Measurements from ENCODE around the gene MTUS2. TPM values are rescaled to one million over a fixed set of nuclear protein-coding genes. Genes with fewer than 3 reads are reported as not detected.

Gene MTUS2
- total RNA-seq, 1 experiment from 2014 or later = 1.7 TPM

DNA sequence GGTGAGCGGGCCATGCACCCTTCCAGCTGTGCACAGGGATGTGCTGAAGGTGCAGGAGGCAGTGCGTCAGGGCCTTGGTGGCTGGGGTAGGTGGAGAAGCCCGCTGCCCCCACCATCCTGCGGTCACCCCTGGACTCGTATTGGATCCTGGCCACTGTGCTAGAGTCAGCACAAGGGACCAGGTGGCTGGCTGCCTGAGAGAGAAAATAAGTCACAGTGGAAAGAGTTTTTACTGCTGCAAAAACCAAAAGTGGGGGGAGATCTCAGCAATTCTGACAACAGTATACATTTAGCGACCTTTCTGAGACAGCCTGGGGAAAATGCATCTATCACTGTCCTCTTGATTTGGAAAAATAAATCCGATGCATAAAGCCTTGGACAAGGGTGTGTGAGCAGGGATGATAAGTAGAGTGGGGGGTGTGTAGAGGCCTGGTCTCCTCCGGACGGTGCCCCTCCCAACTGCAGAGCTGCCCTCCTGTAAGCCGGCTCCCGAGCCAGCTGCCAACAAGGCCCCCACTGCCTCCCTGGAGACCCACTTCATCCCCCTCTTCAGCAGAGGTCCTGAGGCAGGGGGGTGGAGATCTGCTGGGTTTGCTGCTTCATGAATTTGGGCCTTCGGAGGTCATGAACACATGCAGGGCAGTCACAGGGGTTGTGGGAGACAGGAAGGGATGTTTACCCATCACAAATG lies 691.1 kb downstream of the MTUS2 start:
- ChIA-PET POLR2A (no interaction called here), CTCF (no interaction called here)
- Mint-ChIP-seq H3K27ac (ENCODE audit: unreplicated experiment) (no peak overlapping the region), H3K27me3 (ENCODE audit: insufficient read depth, unreplicated experiment) (no peaks in the 10 kb centered on the region), H3K4me1 (ENCODE audit: low read depth, unreplicated experiment) (peaks cover 20% of the 10 kb centered on the region), H3K4me3 (ENCODE audit: unreplicated experiment) (no peak overlapping the region), H3K9me3 (ENCODE audit: unreplicated experiment) (no peaks in the 10 kb centered on the region), H3K36me3 (ENCODE audit: insufficient read depth, unreplicated experiment) (peaks cover 83% of the 10 kb centered on the region)
- intact Hi-C loops (cut with micrococcal nuclease; ENCODE audit: unreplicated experiment) = no loop called here
- TF ChIP-seq, protein P1, sequence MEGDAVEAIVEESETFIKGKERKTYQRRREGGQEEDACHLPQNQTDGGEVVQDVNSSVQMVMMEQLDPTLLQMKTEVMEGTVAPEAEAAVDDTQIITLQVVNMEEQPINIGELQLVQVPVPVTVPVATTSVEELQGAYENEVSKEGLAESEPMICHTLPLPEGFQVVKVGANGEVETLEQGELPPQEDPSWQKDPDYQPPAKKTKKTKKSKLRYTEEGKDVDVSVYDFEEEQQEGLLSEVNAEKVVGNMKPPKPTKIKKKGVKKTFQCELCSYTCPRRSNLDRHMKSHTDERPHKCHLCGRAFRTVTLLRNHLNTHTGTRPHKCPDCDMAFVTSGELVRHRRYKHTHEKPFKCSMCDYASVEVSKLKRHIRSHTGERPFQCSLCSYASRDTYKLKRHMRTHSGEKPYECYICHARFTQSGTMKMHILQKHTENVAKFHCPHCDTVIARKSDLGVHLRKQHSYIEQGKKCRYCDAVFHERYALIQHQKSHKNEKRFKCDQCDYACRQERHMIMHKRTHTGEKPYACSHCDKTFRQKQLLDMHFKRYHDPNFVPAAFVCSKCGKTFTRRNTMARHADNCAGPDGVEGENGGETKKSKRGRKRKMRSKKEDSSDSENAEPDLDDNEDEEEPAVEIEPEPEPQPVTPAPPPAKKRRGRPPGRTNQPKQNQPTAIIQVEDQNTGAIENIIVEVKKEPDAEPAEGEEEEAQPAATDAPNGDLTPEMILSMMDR (IDR thresholded peaks at IDR 0.05; ENCODE audit: insufficient read depth in 1 of 2, low read depth in 1 of 2, low read length in 1 of 2, severe bottlenecking in 1 of 2, unreplicated experiment in 1 of 2) = no peak
- no peak for DNase-seq
- Histone ChIP-seq H3K27me3 (replicated peaks; ENCODE audit: control insufficient read depth, insufficient read depth, low read length) (no peaks in the 10 kb centered on the region), H3K9me3 (no peaks in the 10 kb centered on the region), H3K4me1 (peaks cover 14% of the 10 kb centered on the region), H3K36me3 (ENCODE audit: control insufficient read depth, insufficient read depth, low read length) (peaks cover 3% of the 10 kb centered on the region), H3K4me3 (ENCODE audit: low read depth, low read length) (no peak overlapping the region)
- BruUV-seq (replicated peaks) = no TSS peak

DNA sequence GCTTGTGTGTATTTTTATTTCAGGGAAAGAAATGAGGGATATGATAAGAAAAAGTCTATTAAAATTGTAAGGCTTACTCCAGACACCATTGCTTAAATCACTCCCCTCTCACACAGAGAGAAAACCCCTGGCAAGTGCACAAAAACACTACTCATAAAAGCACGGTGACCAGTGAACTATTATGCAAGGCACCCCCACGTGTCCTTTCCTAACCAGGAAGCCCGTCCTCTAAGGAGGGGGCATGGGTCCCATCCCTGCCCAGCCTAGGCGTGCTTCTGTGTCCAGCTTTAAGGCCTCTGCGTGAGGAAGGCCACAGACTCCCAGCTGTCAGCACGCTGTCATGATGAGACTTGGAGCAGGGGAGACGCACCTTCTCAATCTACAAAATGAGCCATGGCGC lies 691.8 kb downstream of the MTUS2 start:
- no peak for DNase-seq
- H3K9me3 Mint-ChIP-seq (ENCODE audit: unreplicated experiment) = no peaks in the 10 kb centered on the region
- no peak overlapping the region for H3K4me3 Mint-ChIP-seq (ENCODE audit: unreplicated experiment)
- TF ChIP-seq, protein P1 (IDR thresholded peaks at IDR 0.05; ENCODE audit: insufficient read depth in 1 of 2, low read depth in 1 of 2, low read length in 1 of 2, severe bottlenecking in 1 of 2, unreplicated experiment in 1 of 2) = no peak
- Histone ChIP-seq H3K4me1 (peaks cover 14% of the 10 kb centered on the region), H3K36me3 (ENCODE audit: control insufficient read depth, insufficient read depth, low read length) (peaks cover 3% of the 10 kb centered on the region), H3K9me3 (no peaks in the 10 kb centered on the region), H3K4me3 (ENCODE audit: low read depth, low read length) (no peak overlapping the region), H3K27me3 (replicated peaks; ENCODE audit: control insufficient read depth, insufficient read depth, low read length) (no peaks in the 10 kb centered on the region)
- H3K36me3 Mint-ChIP-seq (ENCODE audit: insufficient read depth, unreplicated experiment) = peaks cover 83% of the 10 kb centered on the region
- ChIA-PET POLR2A (no interaction called here), CTCF (no interaction called here)
- no peak overlapping the region for H3K27ac Mint-ChIP-seq (ENCODE audit: unreplicated experiment)
- no peaks in the 10 kb centered on the region for H3K27me3 Mint-ChIP-seq (ENCODE audit: insufficient read depth, unreplicated experiment)
- H3K4me1 Mint-ChIP-seq (ENCODE audit: low read depth, unreplicated experiment) = peaks cover 20% of the 10 kb centered on the region
- no TSS peak for BruUV-seq (replicated peaks)
- intact Hi-C loops (cut with micrococcal nuclease; ENCODE audit: unreplicated experiment) = no loop called here

DNA sequence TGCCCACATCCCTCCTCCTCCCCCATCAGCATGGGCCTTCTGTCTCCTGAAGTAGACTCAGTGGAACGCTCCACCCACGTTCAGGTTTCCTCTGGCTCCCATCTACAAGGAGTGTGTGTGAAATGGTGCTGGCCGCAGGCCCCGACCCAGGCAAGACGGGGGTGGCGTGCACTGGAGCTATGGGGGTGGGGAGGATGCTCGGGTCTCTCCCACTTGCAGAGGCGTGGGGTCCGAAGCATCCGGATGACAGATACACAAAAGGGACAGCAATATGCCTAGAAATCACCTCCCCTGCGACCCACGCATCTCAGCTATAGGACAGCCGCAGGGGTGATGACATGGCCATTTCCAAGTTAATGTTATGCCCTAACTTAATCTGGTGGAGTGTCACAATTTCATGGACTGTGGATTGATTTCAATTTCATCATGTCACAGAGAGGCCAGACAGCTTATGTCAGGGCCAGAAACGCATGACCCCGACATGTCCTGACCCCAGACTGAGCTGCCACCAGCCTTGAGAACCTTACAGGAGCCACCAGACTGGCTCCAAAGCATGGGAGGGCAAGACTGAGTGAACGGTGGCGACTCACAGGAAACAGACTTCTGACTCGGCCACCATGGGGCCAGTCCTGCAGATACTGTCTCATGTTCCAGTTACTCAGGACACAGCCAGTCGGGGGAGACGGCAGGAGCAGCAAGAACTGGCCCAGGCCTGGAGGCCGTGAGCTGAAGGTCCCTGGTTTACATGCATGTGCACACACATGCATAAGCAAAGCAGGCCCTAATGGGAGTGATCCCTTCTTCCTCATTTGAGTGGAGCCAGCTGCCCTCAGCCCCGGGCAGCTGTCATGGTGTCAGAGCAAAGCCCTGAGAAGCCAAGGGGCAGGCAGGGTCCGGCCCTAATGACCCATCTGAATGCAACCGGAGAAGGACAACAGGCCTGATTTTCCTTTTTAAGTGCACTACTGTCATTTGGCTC lies 693.2 kb downstream of the MTUS2 start:
- TF ChIP-seq, protein P1 (IDR thresholded peaks at IDR 0.05; ENCODE audit: insufficient read depth in 1 of 2, low read depth in 1 of 2, low read length in 1 of 2, severe bottlenecking in 1 of 2, unreplicated experiment in 1 of 2) = no peak
- H3K27me3 ChIP-seq (replicated peaks; ENCODE audit: control insufficient read depth, insufficient read depth, low read length) = no peaks in the 10 kb centered on the region
- CTCF ChIA-PET = no interaction called here

More for the DNA sequence above, 693.2 kb downstream of the MTUS2 start:
- no peak overlapping the region for H3K4me3 Mint-ChIP-seq (ENCODE audit: unreplicated experiment)
- peaks cover 3% of the 10 kb centered on the region for H3K36me3 ChIP-seq (ENCODE audit: control insufficient read depth, insufficient read depth, low read length)
- no peaks in the 10 kb centered on the region for H3K27me3 Mint-ChIP-seq (ENCODE audit: insufficient read depth, unreplicated experiment)
- H3K27ac Mint-ChIP-seq (ENCODE audit: unreplicated experiment) = peak overlapping the region; percentile 30
- no TSS peak for BruUV-seq (replicated peaks)
- H3K4me3 ChIP-seq (ENCODE audit: low read depth, low read length) = no peak overlapping the region
- H3K36me3 Mint-ChIP-seq (ENCODE audit: insufficient read depth, unreplicated experiment) = peaks cover 83% of the 10 kb centered on the region
- POLR2A ChIA-PET = no interaction called here
- intact Hi-C loops (cut with micrococcal nuclease; ENCODE audit: unreplicated experiment) = no loop called here
- peaks cover 19% of the 10 kb centered on the region for H3K4me1 Mint-ChIP-seq (ENCODE audit: low read depth, unreplicated experiment)
- H3K4me1 ChIP-seq = peaks cover 12% of the 10 kb centered on the region
- H3K9me3 Mint-ChIP-seq (ENCODE audit: unreplicated experiment) = no peaks in the 10 kb centered on the region
- no peaks in the 10 kb centered on the region for H3K9me3 ChIP-seq
- no peak for DNase-seq
